Right lobe of liver (tissue), 4 donors: ENCODE measurements around the gene CHN2.

Experiments
- CTCF ChIP-seq, 4 donors: fragments of 200-600 bp in 3 of 4; fragments of 450-650 bp in 1 of 4; IDR thresholded peaks; one replicate each; pipeline versions ENCODE4 v1.5.1 to v1.8.0; 2016 to 2022; ENCODE audit warnings: antibody characterized with exemption in 4 of 4, mild to moderate bottlenecking in 2 of 4
- POLR2A ChIP-seq: fragments of 450-650 bp; IDR thresholded peaks from one replicate; pipeline ENCODE4 v1.6.1; 2017; ENCODE audit warnings: antibody characterized with exemption, mild to moderate bottlenecking
- donor health status: DM: no; HTN: no; CAD: no.
- donor health status: DM: no; HTN: no; CAD: no.
- donor health status: DM: no; HTN: yes; CAD: no.

GRCh38 chr7:29418056-29418455, 223.5 kb downstream of the CHN2 start:
- no peak for TF ChIP-seq POLR2A
- no peak for TF ChIP-seq CTCF (IDR thresholded peaks at IDR 0.05)
